GM21360 (cell line): ENCODE results near the gene FBN2.
"Not testable (repeated sequence)": the region's sequence is repeated elsewhere in the genome, so short reads cannot be mapped to it uniquely, and the experiment has no call there.

Experiments
- ATAC-seq: cut with Tn5 transposase; IDR thresholded peaks from one replicate; pipeline ENCODE4 v1.9.1; 2021; ENCODE audit warnings: mild to moderate bottlenecking, moderate library complexity; ENCODE audit not compliant: unreplicated experiment

The FBN2 gene

DNA sequence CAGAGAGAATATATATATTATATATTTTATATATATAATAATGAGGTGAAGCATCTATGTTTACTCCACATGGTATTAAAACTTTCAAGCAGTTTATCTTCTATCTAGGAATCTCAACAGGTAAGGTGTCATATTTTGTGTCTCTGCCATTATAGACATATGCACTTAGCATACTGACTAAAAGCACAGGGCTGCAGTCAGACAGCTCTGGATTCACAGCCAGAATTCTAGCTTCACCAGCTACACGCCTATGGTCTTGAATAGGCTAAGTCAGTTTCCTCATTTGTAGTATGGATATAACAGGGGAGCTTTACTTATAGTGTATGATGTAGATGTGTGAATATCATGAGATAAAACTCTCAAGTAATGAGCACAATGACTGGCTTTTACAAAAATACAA lies 57.9 kb downstream of the FBN2 start:
- ATAC-seq, result no peak

DNA sequence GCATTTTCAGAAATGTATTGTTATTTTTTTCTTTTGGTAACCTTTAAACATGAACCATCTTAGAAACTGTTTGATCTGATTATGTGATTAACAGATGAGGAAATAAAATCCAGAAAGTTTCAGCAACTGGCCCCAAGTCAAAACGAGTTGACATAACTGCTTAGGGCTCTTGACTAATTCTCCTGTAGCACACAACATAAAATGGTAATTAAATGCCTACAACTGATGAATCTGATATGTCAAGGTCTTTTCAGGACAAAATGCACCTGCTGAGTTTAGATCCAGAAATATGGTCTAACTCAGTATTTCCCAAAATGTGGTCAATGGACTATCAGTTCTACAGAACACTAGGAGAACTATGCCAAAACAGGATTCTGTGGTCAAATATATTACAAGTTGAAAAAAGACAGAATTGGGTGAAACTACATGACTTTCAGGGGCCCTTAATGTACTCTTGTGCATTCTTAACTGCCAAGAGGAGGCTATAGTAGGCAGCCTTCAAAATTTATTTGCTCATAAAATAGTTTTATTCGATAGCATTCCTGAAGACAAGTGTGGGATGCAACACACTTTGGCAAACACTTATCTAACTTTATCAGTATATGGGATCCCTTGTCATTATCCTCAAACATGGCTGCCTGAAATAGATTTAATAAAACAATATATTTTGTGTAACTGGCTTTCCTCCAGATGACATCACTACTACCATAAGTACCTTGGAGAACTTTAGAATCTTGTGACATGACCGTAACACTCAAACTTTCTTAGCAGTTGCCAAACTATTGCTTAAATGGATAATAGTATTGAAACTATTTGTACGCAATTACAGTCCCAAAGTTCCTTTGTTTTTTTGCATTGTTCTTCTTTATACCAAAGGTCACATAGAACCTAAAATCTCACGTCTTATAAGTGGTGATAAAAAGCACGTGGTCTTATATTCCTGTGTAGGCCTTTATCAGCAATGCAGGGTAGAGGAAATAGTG lies 59.4 kb downstream of the FBN2 start:
- no peak for ATAC-seq

DNA sequence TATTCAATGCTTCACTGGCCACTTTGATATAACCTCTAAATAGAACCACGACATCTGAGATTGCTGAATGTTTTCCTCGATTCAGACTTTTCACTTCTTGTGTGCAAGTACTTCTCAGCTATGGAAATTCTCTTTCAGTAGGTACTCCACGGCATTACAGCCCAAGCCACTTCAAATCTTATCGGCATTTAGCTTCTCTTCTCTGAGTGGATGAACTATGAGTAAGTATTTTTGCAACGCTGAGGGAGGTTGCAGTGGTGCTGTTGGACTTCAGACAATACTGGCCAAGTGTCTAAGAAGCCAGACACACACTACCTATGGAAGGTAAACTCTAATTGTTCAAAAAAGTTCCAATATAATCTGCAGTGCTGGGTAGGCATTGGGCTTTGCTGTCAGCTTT lies 60.1 kb downstream of the FBN2 start:
- ATAC-seq, result no peak

DNA sequence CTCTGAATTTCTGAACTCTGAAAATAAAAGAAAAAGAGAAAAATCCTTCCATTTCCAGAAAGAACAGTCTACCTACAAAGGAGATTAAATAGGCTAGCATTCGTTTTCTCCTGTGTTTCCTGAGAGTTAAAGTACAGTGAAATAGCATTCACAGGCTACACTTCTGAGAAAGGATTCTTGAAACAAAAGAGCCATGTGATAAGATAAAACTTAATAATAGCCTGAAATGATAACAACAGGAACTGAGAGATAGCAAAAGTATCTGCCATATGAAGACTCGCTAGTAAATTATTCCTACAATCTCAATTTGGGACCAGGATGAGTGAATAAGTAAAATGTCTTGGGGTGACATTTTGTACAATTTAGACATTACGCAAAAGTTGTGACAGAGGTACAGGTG lies 62.4 kb downstream of the FBN2 start:
- no peak for ATAC-seq

DNA sequence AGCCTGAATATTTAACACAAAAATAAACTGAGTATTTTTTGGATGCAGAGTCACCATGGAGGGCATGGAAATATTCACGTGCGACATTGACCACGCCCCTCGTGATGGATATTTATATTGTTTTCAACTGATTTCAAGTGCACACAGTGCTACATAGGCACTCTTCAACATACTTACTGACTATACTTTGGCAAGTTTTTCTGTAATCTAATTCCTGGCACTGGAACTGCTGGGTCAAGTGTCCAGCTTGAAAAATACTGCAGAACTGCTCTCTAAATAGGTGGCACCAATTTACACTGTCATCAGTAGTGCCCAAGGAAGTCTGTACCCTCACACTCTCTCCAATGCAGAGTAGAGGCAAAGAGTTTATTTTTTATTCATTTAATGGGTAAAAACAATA lies 65.1 kb downstream of the FBN2 start:
- ATAC-seq, result no peak

DNA sequence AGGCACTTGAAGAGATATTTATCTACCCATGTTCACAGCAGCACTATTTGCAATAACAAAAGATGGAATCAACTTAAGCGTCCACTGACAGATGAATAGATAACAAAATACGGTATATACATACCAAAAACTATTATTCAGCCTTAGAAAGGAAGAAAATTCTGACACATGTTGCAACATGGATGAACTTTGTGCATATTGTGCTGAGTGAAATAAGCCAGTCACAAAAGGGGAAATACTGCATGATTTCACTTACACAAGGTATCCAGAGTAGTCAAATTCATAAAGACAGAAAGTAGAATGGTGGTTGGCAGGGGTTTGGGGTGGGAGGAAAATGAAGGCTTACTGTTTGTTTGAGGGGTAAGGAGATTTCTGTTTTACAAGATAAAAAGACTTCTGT lies 66.0 kb downstream of the FBN2 start:
- ATAC-seq, result no peak

DNA sequence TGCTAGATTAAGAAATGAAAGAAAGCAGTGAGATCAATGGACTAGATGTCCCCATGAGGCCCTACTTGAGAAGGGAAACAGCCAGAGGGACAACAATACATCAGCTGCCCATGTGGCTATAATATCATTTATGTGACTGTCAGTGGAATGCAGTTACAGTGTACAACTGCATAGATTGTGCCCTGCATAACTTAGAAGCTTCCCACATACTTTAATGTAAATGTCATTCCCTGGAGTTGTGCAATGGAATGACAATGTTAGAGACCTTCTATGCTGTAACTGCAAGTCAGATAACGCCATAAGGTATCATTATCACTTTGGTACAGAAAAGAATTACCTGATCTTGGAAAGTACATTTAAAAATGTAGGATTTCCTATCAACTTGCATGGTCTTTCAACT lies 67.4 kb downstream of the FBN2 start:
- ATAC-seq, result no peak

DNA sequence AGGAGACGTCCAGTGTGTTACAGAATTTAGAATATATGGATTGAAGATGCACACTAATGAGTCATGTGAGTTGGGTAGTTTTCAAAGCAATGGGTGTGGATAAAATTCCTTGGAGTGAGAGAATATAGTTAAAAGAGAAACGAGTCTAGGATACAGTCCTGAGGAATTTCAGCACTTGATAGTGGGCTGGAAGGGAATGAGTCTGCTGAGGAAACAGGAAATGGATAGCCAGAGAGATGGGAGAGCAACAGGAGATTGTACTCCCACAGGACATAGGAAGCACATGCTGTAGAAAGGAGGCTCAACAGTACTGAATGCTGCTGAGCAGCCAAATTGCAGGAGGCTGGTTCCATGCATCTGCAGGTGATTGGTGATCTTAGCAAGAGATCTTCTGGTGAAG lies 68.1 kb downstream of the FBN2 start:
- ATAC-seq, result no peak

DNA sequence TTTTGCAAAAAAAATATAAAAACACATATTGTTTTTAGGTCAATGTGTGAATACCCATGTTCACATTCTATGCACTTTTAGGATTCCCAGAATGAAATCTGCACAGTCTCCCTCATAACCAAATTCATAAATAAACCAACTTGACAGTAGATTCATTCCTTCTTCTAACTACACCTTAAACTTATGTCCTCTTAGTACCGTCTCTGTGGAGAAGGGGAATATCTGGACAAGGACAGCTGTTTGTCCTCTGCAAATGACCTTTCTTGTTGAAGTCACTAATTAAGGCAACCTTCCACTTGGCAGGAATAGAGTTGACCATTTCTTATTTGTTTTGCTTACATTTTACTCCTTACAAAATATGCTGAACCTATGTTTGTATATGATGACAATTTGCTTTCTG lies 71.1 kb downstream of the FBN2 start:
- no peak for ATAC-seq

DNA sequence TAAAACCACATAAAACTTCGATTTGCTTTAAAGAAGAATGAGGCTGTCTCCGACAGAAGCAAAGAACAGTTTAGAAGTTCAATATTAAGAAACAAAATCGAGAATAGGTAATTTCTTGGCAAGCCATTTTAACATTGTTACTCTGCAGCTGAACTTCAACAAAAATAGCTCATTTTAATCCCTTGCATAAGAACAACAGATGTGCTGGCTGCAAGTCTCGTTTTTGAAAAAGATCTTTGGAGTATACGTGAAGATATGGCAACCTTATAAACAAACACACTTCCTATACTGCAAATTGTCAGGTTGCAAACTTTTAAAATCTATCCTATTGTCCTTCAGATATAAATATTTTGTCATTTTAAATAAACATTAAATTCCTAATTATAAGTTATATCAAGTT lies 71.5 kb downstream of the FBN2 start:
- no peak for ATAC-seq

DNA sequence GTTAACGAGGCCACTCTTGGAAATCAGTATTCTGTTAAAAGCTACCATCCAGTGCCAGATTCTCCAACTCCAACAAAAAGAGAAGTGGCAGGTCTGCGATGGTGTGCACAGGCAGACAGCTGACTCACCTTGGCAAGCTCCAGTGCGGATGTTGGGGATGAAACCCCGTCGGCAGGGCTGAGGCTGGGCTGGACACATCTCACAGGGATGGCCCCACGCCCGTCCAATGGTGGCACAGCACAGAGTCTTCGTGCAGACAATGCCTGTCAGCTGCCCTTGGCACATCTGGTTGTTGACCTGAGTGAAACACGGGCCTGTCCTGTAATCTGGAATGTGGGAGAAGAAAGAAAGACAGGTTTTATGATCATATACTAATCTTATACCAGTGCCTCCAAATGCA lies 73.4 kb downstream of the FBN2 start:
- no peak for ATAC-seq

DNA sequence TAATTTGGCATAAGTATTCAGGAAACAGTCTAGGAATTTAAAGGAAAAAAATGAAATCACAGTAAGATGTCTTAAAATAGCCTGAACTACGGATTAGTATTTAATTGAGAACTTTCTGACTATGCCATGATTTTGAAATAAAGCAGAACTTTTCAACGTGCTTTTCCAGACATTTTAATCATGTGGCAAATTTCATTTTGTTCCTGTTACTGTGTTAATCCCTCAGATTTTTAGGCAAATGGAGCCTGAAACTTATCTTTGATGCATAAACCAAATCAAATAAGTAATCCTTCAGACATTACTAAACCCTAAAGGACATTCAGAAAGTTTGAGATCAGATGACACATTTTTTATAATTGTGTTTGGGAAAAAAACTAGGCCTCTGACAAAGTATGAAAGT lies 75.7 kb downstream of the FBN2 start:
- no peak for ATAC-seq

DNA sequence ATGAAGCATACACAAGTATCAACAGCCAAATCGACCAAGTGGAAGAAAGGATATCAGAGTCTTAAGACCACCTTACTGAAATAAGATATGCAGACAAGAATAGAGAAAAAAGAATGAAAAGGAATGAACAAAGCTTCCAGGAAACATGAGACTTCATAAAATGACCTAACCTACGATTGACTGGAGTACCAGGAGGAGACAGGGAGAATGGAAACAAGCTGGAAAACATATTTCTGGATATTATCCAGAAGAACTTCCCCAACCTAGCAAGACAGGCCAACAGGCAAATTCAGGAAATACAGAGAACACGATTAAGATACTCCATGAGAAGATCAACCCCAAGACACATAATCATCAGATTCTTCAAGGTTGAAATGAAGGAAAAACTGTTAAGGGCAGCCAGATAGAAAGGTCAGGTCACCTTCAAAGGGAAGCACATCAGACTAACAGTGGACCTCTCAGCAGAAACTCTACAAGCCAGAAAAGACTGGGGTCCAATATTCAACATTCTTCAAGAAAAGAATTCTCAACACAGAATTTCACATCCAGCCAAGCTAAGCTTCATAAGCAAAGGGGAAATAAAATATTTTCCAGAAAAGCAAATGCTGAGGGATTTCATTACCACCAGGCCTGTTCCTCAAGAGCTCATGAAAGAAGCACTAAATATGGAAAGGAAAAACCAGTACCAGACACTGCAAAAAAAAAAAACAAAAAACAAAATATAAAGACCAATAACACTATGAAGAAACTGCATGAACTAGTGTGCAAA lies 80.7 kb downstream of the FBN2 start:
- not testable (repeated sequence) for ATAC-seq

DNA sequence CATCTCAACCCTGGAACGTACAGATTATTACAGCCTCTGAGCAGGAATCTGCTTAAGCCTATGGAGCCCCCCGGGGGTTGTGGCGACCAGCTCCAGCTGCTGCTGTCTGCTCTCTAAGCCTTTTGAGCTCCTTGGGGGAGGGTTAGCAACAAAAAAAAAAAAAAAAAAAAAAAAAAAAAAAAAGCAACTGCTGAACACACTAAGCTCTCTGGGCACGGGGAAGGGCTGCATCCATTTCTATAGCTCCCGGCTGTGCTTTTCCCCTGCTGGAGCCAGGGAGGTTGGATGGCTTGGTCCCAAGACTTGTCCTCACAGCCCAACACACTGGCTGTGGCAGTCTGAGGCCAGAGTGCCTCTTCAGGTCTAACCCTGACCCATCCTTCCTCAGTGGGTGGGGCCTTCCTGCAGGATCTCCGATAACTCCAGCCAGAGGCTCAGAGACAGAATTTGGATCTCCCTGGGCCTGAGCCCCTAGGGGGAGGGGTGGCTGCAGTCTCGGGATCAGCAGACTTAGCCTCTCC lies 82.1 kb downstream of the FBN2 start:
- no peak for ATAC-seq

DNA sequence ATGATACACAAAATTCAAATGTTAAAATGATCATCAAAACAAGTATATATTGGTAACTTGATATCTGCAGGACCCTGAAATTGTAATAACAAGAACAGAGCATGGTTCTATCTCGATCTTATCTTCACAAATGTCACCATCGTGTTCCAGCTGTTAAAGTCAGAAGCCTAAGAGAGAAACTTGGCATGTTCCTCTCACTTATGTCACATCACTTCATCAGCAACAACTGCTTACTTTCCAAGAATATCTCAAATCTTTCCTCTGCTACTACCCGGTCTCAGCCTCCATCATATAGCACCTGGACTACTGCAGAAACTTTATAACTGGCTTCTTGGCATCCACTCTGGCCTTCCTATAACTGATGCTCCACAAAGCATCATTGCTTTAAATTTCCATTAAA lies 84.9 kb downstream of the FBN2 start:
- ATAC-seq, result no peak

DNA sequence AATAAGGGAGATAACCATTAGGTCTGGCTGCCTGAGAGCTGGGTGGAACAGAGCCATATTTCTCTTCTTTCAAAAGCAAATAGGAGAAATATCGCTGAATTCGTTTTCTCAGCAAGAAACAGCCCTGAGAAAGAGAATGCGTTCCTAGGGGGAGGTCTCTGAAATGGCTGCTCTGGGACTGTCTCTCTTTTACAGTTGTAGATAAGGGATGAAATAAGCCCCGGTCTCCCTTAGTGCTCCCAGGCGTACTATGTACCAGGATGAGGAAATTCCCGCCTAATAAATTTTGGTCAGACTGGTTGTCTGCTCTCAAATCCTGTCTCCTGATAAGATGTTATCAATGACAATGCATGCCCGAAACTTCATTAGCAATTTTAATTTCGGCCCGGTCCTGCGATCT lies 90.8 kb downstream of the FBN2 start:
- not testable (repeated sequence) for ATAC-seq

DNA sequence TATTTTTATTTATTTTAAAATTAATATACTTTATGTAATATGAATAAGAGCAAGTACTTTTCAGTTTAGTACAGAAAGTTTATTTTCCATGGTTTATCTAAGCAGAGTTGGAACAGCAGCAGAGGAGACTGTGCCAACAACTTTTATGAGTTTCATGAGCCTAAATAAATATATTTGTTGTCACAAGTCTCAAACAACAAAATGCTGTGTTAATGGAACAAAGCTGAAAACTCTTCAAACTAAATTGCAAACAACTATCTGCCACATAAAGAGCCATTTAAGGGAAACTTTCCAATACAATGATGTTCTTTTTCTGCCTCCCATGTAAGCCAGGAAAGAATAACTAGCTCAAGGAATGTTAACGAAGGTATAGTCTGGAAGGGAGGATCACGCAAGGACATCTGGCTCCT lies 96.1 kb downstream of the FBN2 start:
- no peak for ATAC-seq

DNA sequence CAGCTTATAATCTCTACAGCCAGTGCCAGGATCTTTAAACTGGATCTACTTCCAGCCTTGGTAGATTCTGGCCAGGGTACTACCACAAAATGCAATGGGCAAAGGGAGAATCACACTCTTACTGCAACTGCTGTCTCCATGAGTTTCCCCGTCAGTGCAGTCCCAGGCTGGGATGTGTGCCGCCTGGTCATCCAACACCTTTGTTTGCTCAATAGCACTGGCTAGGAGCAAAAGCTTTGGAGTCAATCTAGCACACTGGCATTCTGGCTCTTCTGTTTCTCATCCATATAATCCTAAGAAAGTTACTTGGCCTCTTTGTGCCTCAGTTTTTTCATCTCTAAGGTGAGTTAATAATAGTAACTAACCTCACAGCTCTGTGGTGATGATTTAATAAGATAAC lies 96.9 kb downstream of the FBN2 start:
- ATAC-seq, result no peak

DNA sequence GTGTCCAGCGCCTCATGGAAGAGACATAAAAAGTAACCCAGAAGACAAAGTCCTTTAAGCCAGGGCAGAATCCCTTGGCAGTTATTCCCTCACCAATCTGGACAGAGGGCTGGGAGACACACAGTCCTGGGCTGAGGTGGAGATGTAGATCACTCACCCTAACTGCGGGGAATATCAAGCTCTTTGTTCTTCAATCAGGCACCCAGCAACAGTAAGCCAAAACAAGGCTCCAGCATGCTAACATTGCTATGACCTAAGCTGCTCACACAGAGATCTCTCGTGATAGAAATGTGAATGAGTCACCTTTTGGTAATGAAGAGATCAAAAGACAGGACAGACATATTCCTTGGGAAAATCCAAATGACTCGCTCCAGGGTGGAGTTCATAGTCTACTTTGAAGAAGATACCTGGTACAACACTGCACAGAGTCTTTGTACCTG lies 101.3 kb downstream of the FBN2 start:
- no peak for ATAC-seq

DNA sequence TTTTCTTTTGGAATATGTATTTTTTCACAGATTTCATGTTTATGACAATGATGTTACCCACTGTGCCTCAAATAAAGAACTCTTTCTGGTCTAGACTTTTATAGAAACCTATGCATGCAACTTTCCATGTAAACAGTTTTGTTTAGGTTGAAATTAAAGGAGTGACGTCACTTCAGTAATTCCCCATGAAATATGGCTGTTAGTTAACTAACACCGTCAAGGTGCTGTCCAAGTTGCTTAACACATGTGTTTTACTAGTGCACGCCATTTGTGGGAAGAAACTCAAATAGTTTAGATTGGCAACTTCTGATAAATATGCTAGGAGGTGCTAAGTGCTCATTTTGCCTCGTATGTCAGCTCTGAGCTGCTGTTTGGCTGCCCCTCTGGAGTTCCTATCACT lies 102.2 kb downstream of the FBN2 start:
- no peak for ATAC-seq

DNA sequence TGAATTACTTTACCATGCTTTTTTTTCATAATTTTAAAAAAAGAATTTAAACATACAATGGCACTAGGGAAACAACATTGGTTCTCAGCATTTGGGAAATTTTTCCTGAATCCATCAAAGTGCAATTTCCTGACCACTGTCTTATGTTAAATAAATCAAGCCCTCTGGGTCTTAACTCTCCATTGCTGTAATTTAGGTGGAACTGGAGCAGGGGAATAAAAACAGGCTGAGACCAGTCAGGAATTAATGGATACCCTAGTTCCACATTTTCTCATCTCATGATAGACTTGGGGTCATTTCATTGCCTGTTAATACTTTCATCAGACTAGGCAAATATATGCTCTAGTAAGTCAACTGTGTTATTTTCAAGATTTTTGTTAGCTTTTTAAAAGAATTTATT lies 103.1 kb downstream of the FBN2 start:
- ATAC-seq, result no peak

DNA sequence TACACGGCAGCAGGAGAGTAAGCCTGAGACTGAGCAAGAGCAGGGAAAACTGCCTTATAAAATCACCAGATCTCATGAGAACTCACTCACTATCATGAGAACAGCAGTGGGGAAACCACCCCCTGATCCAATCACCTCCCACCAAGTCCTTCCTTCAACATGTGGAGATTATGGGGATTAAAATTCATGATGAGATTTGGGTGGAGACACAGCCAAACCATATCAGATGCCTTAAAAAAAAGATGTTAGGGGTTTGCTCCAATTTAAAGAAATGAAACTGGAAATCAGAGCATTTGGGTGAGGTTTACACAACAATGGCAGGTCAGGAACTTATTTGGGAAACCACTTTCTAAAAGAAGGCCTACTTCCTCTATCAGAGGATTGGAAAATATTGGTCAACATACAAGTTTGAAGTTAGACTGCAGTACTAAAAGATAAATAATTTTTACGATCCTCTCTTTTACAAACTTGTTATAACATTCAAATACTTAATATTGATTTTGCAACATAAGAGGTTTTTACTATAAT lies 105.1 kb downstream of the FBN2 start:
- ATAC-seq, result no peak
